ENCODE data around the gene CACNA1C. TPM values are rescaled to one million over a fixed set of nuclear protein-coding genes. Genes with fewer than 3 reads are reported as not detected.

CACNA1C gene
- total and polyA plus RNA-seq, 2 of the 4 experiments (the other 2 are of a cell fraction), result 1.6 to 2.6 TPM

- in situ Hi-C loops (cut with MboI; ENCODE audit: low sequenced_read_pairs) (no loop called here), intact Hi-C loops (cut with micrococcal nuclease) (no loop called here), dilution Hi-C loops (cut with HindIII; ENCODE audit: low sequenced_read_pairs, unreplicated experiment) (no loop called here)
- Histone ChIP-seq H4K20me1 (ENCODE audit: insufficient read depth, low read length) (no peaks in the 10 kb centered on the region), H2AFZ (replicated peaks; ENCODE audit: low read length, poor library complexity) (no peak overlapping the region), H2BK15ac (ENCODE audit: low read depth, low read length) (no peak overlapping the region), H4K5ac (ENCODE audit: low read depth, low read length) (no peak overlapping the region), H3K4me1 (ENCODE audit: control insufficient read depth, insufficient read depth, low read length) (no peaks in the 10 kb centered on the region), H3K36me3 (ENCODE audit: control insufficient read depth, insufficient read depth, low read length) (peaks cover 5% of the 10 kb centered on the region; the same call in 1 of the 2 replicates), H3K23ac (ENCODE audit: low read depth, low read length) (no peak overlapping the region), H3K9ac (ENCODE audit: low read depth, low read length) (no peak overlapping the region), H2BK120ac (ENCODE audit: low read depth, low read length) (no peak overlapping the region), H2BK5ac (ENCODE audit: low read depth, low read length, poor library complexity, severe bottlenecking) (no peak overlapping the region), H3K9me3 (ENCODE audit: control insufficient read depth, insufficient read depth, low read length) (no peaks in the 10 kb centered on the region), H3K4me3 (ENCODE audit: insufficient read depth, low read depth, low read length) (no peak overlapping the region), H3K27me3 (ENCODE audit: control insufficient read depth, insufficient read depth, low read length) (no peaks in the 10 kb centered on the region; the same call in 1 of the 2 replicates), H3K27ac (ENCODE audit: insufficient read depth, low read length) (no peak overlapping the region), H2AK9ac (replicated peaks; ENCODE audit: low read depth, low read length, poor library complexity) (no peak overlapping the region), H3K9me1 (ENCODE audit: insufficient read depth, low read length) (no peaks in the 10 kb centered on the region), H4K91ac (ENCODE audit: insufficient read depth, low read depth, low read length) (no peak overlapping the region), H3K79me1 (ENCODE audit: low read depth in 1 of 2, low read length in 2 of 2) (no peaks in the 10 kb centered on the region), H3K4me2 (ENCODE audit: low read depth, low read length) (no peak overlapping the region), H4K8ac (ENCODE audit: low read depth in 2 of 2, low read length in 2 of 2) (no peak overlapping the region), H2AK5ac (ENCODE audit: low read depth, low read length) (no peak overlapping the region), H3K4ac (ENCODE audit: low read depth, low read length) (no peak overlapping the region), H3K18ac (ENCODE audit: low read depth, low read length) (no peak overlapping the region), H3K14ac (replicated peaks; ENCODE audit: low read depth, low read length) (no peak overlapping the region), H3K56ac (ENCODE audit: extremely low read depth, insufficient read depth, low read length) (no peak overlapping the region), H2BK20ac (ENCODE audit: low read depth, low read length) (no peak overlapping the region)
- no CpG with 5 or more reads among the region's 5 CpGs for WGBS, 2 experiments (ENCODE audit: extremely low coverage in 2 of 2, insufficient read length in 1 of 2)
- TF ChIP-seq USF2 (IDR thresholded peaks at IDR 0.05; ENCODE audit: low read depth, low read length) (no peak), SMC3 (IDR thresholded peaks at IDR 0.05; ENCODE audit: low read depth, low read length) (no peak), MAZ (IDR thresholded peaks at IDR 0.05; ENCODE audit: borderline replicate concordance, low read depth, low read length) (no peak), CTCF (conservative IDR thresholded peaks at IDR 0.05; ENCODE audit: low read depth, low read length) (no peak), FOS (IDR thresholded peaks at IDR 0.05; ENCODE audit: low read depth, low read length) (no peak), CEBPB (IDR thresholded peaks at IDR 0.05; ENCODE audit: low read depth, low read length) (no peak), BHLHE40 (IDR thresholded peaks at IDR 0.05; ENCODE audit: low read depth, low read length) (no peak)
- ChIA-PET CTCF (no interaction called here), POLR2A (ENCODE audit: unreplicated experiment) (no interaction called here)
- no TSS peak for BruUV-seq (replicated peaks)
- no peak for ATAC-seq (ENCODE audit: low read depth)
- no peak for DNase-seq
Observed at GRCh38 chr12:2509137-2509536, 456.4 kb downstream of the CACNA1C start.

Measured in IMR-90 (cell line).